OCI-LY3 (cell line): ENCODE results near the gene KCNN3.

Experiments
- CTCF ChIP-seq: fragments of 200-600, 300-600 bp; sonication (generic); IDR thresholded peaks from 2 replicates; pipeline ENCODE4 v1.5.1; 2014; ENCODE audit warnings: antibody characterized with exemption, low read length, low read depth
- EZH2phosphoT487 ChIP-seq: fragments of 200-600 bp; shearing (Covaris generic); IDR thresholded peaks from 2 replicates; pipeline ENCODE4 v1.6.1; 2018; ENCODE audit warnings: antibody characterized with exemption, mixed run types, low read depth

GRCh38 chr1:154802336-154802969 lies 67.6 kb downstream of the KCNN3 start:
- no peak for TF ChIP-seq CTCF
- TF ChIP-seq EZH2phosphoT487, result no peak
